Bone marrow (tissue), 2 donors: Measurements from ENCODE around the gene INSC.
A peak's percentile ranks its signal among the peaks of the same experiment; 100 is the strongest.

Experiments
- DNase-seq, 2 donors: peaks; one replicate each; lab custom pipeline; 2025; lab: John Stamatoyannopoulos, UW

Gene INSC

GRCh38 chr11:15189189-15189588 lies 74.5 kb downstream of the INSC start:
- DNase-seq, result no peak

GRCh38 chr11:15189641-15190365 lies 75.1 kb downstream of the INSC start:
- no peak for DNase-seq

GRCh38 chr11:15190611-15191010 lies 75.9 kb downstream of the INSC start:
- no peak for DNase-seq

GRCh38 chr11:15192005-15192556 lies 77.4 kb downstream of the INSC start:
- no peak for DNase-seq

GRCh38 chr11:15194671-15195415 lies 80.1 kb downstream of the INSC start:
- no peak for DNase-seq

- no peak for DNase-seq
These were observed 80.9 kb downstream of the INSC start for GRCh38 chr11:15195454-15196200.

GRCh38 chr11:15196704-15197103 lies 82.0 kb downstream of the INSC start:
- no peak for DNase-seq

- no peak for DNase-seq
These were observed 83.0 kb downstream of the INSC start for GRCh38 chr11:15197696-15198095.

- DNase-seq, result no peak
These were observed 83.6 kb downstream of the INSC start for GRCh38 chr11:15198284-15198683.

GRCh38 chr11:15199693-15200092 lies 85.0 kb downstream of the INSC start:
- no peak for DNase-seq

GRCh38 chr11:15200696-15201095 lies 86.0 kb downstream of the INSC start:
- DNase-seq, result no peak

- no peak for DNase-seq
These were observed 86.9 kb downstream of the INSC start for GRCh38 chr11:15201586-15201985.

GRCh38 chr11:15202626-15203025 lies 87.9 kb downstream of the INSC start:
- DNase-seq, result no peak

GRCh38 chr11:15204711-15205110 lies 90.0 kb downstream of the INSC start:
- no peak for DNase-seq

- DNase-seq, result no peak
These were observed 92.1 kb downstream of the INSC start for GRCh38 chr11:15206791-15207190.

GRCh38 chr11:15208378-15209222 lies 93.9 kb downstream of the INSC start:
- peak; percentile 2 to 12 for DNase-seq

GRCh38 chr11:15212876-15213275 lies 98.2 kb downstream of the INSC start:
- DNase-seq, result no peak

- no peak for DNase-seq
These were observed 98.9 kb downstream of the INSC start for GRCh38 chr11:15213471-15214231.

- no peak for DNase-seq
These were observed 100.3 kb downstream of the INSC start for GRCh38 chr11:15215005-15215404.

GRCh38 chr11:15216678-15217077 lies 102.0 kb downstream of the INSC start:
- no peak for DNase-seq

- DNase-seq, result no peak
These were observed 102.7 kb downstream of the INSC start for GRCh38 chr11:15217416-15217815.
